ENCODE measurements around the gene OMP.

The OMP gene

DNA sequence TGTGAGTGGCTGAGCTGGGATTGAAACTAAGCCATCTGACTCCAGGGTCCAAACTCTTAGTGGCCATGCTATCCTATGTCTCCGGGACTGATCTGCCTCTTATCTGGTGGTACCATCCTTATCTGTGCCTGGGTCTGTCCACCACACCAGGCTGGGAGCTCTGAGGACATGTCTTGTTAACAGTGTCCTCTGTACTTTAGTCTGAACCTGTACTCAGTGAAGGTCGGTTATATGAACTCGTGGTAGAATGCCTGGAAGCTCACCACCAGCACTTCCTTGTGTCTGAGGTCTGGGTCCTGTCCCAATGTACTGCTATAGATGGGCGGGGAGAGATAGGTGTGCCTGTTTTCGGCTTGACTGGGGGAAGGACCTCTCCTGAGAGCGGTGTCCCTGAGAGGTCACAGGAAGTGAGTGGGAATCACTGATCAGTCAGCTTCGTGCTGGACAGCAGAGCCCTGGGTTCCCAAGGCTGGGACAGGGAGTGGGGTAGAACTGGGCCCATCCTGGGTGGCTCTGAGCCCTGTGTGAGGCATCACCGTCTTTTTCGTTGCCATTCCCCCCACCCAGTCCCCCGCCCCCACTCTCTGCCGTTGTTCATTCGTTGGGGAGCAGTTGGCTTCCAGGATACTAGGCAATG is 34.3 kb downstream of the OMP start:
- H4K20me1 ChIP-seq (ENCODE audit: insufficient read depth) = no peaks in the 10 kb centered on the region
- no peak overlapping the region for H3K4me3 ChIP-seq (IDR thresholded peaks at IDR 0.05; ENCODE audit: insufficient read depth, low read depth, low read length)
- no peak overlapping the region for H3K4me2 ChIP-seq
- no peak overlapping the region for H3K9ac ChIP-seq
- H3K27ac ChIP-seq = no peak overlapping the region
- no peak overlapping the region for H2AFZ ChIP-seq (ENCODE audit: low read depth)
- H3K4me1 ChIP-seq (ENCODE audit: low read depth, poor library complexity, severe bottlenecking) = no peaks in the 10 kb centered on the region
- H3K27me3 ChIP-seq (ENCODE audit: insufficient read depth, low read depth) = no peaks in the 10 kb centered on the region
- no peaks in the 10 kb centered on the region for H3K36me3 ChIP-seq (ENCODE audit: insufficient read depth)
- TF ChIP-seq, protein P1, sequence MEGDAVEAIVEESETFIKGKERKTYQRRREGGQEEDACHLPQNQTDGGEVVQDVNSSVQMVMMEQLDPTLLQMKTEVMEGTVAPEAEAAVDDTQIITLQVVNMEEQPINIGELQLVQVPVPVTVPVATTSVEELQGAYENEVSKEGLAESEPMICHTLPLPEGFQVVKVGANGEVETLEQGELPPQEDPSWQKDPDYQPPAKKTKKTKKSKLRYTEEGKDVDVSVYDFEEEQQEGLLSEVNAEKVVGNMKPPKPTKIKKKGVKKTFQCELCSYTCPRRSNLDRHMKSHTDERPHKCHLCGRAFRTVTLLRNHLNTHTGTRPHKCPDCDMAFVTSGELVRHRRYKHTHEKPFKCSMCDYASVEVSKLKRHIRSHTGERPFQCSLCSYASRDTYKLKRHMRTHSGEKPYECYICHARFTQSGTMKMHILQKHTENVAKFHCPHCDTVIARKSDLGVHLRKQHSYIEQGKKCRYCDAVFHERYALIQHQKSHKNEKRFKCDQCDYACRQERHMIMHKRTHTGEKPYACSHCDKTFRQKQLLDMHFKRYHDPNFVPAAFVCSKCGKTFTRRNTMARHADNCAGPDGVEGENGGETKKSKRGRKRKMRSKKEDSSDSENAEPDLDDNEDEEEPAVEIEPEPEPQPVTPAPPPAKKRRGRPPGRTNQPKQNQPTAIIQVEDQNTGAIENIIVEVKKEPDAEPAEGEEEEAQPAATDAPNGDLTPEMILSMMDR (conservative IDR thresholded peaks at IDR 0.05; ENCODE audit: low read depth, low read length) = no peak
- H3K79me2 ChIP-seq (ENCODE audit: insufficient read depth, low read depth) = no peaks in the 10 kb centered on the region

DNA sequence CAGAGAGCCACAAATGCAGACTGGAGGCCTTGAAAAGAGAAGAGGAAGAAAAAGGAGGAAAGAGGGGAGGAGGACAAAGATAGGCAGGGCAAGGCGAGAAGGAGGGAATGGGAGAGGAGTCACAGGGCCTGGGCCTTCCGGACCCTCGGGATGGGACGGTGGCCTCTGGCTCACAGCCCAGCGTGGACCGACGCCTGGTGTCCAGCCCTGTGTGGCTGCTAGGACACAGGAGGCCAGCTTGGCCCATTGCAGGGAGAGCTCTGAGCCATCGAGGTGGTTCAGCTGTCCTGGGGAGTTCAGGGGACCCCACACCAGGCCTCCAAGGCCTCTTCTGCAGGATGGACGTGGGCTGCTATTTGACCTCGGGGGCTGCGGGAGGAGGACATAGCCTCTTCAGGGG is 34.8 kb downstream of the OMP start:
- no peak overlapping the region for H3K27ac ChIP-seq
- H3K4me3 ChIP-seq (IDR thresholded peaks at IDR 0.05; ENCODE audit: insufficient read depth, low read depth, low read length) = no peak overlapping the region
- H3K27me3 ChIP-seq (ENCODE audit: insufficient read depth, low read depth) = no peaks in the 10 kb centered on the region
- H3K4me2 ChIP-seq = no peak overlapping the region
- H2AFZ ChIP-seq (ENCODE audit: low read depth) = no peak overlapping the region
- H3K36me3 ChIP-seq (ENCODE audit: insufficient read depth) = no peaks in the 10 kb centered on the region
- H3K9ac ChIP-seq = no peak overlapping the region
- H3K79me2 ChIP-seq (ENCODE audit: insufficient read depth, low read depth) = no peaks in the 10 kb centered on the region
- H3K4me1 ChIP-seq (ENCODE audit: low read depth, poor library complexity, severe bottlenecking) = no peaks in the 10 kb centered on the region
- TF ChIP-seq, protein P1 (conservative IDR thresholded peaks at IDR 0.05; ENCODE audit: low read depth, low read length) = no peak
- no peaks in the 10 kb centered on the region for H4K20me1 ChIP-seq (ENCODE audit: insufficient read depth)

DNA sequence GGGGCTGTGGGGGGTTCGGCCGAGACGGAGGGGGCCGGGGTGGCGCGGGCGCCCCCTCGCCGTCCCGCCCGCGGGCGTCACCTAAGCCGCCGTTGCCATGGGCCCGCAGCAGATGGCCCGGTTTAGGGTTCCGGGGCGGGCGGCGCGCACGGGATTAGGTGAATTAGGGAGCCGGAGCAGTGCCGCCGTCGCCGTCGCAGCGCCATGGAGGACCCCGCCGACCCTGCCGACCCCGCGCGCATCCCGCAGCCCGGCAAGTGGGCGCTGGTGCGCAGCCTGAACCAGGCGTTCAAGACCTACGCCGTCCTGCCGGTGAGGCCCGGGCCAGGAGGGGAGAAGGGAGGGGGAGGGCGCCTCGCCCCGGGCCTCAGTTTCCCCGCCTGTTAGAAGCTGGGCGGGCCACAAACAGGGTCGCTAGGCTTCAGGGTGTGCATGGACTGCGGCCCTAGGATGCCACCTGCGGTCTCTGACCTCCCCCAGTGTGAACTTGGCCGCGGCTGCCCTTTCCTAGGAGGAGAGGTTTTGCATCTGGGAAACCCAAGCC is 35.5 kb downstream of the OMP start:
- H3K79me2 ChIP-seq (ENCODE audit: insufficient read depth, low read depth) = no peaks in the 10 kb centered on the region
- H3K4me1 ChIP-seq (ENCODE audit: low read depth, poor library complexity, severe bottlenecking) = no peaks in the 10 kb centered on the region
- TF ChIP-seq, protein P1 (conservative IDR thresholded peaks at IDR 0.05; ENCODE audit: low read depth, low read length) = no peak
- no peaks in the 10 kb centered on the region for H4K20me1 ChIP-seq (ENCODE audit: insufficient read depth)
- no peaks in the 10 kb centered on the region for H3K36me3 ChIP-seq (ENCODE audit: insufficient read depth)
- H3K27me3 ChIP-seq (ENCODE audit: insufficient read depth, low read depth) = no peaks in the 10 kb centered on the region
- no peak overlapping the region for H3K27ac ChIP-seq
- H3K9ac ChIP-seq = no peak overlapping the region
- H3K4me3 ChIP-seq (IDR thresholded peaks at IDR 0.05; ENCODE audit: insufficient read depth, low read depth, low read length) = no peak overlapping the region
- no peak overlapping the region for H2AFZ ChIP-seq (ENCODE audit: low read depth)
- H3K4me2 ChIP-seq = no peak overlapping the region

DNA sequence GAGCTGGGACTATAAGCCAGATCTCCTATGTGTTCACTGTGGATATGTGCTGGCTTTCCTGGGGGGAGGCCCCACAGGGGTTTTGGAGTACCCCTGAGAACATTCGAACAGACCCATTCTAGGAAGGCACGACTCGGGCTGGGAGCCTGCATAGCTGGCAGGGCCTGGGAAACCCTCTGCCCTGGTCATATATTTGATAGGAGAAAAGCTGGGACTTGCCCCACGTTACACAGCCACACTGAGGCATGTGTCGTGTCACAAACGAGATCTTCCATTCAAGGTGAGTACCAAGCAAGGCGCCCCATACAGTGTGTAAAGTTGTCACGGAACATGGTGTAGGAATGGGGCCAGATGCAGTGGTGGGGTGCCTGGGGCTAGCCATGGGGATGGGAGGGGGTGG is 36.6 kb downstream of the OMP start:
- H3K79me2 ChIP-seq (ENCODE audit: insufficient read depth, low read depth) = no peaks in the 10 kb centered on the region
- H3K9ac ChIP-seq = no peak overlapping the region
- no peaks in the 10 kb centered on the region for H3K27me3 ChIP-seq (ENCODE audit: insufficient read depth, low read depth)
- no peak overlapping the region for H3K4me3 ChIP-seq (IDR thresholded peaks at IDR 0.05; ENCODE audit: insufficient read depth, low read depth, low read length)
- H2AFZ ChIP-seq (ENCODE audit: low read depth) = no peak overlapping the region
- no peaks in the 10 kb centered on the region for H4K20me1 ChIP-seq (ENCODE audit: insufficient read depth)
- no peak overlapping the region for H3K27ac ChIP-seq
- no peaks in the 10 kb centered on the region for H3K4me1 ChIP-seq (ENCODE audit: low read depth, poor library complexity, severe bottlenecking)
- TF ChIP-seq, protein P1 (conservative IDR thresholded peaks at IDR 0.05; ENCODE audit: low read depth, low read length) = no peak
- no peak overlapping the region for H3K4me2 ChIP-seq
- no peaks in the 10 kb centered on the region for H3K36me3 ChIP-seq (ENCODE audit: insufficient read depth)
